NCI-H1694 treated with DMSO at 0.1 percent for 48 hours (cell line): ENCODE measurements around the gene DLG2.

Experiments used
- DNase-seq: peaks from one replicate; lab custom pipeline; 2025; lab: John Stamatoyannopoulos, UW

The DLG2 gene

GRCh38 chr11:83721263-83721662, 1905.9 kb downstream of the DLG2 start:
- DNase-seq: no peak

- DNase-seq: no peak
These were observed 1906.5 kb downstream of the DLG2 start for GRCh38 chr11:83720675-83721074.

- no peak for DNase-seq
These were observed 1909.6 kb downstream of the DLG2 start for GRCh38 chr11:83717537-83717936.

GRCh38 chr11:83715927-83716535, 1911.1 kb downstream of the DLG2 start:
- no peak for DNase-seq

GRCh38 chr11:83713708-83714107, 1913.4 kb downstream of the DLG2 start:
- DNase-seq: peak; percentile 46

GRCh38 chr11:83711106-83711527, 1916.0 kb downstream of the DLG2 start:
- DNase-seq: no peak

GRCh38 chr11:83709434-83709833, 1917.7 kb downstream of the DLG2 start:
- DNase-seq: no peak

- no peak for DNase-seq
These were observed 1920.6 kb downstream of the DLG2 start for GRCh38 chr11:83706566-83706965.

- DNase-seq: no peak
These were observed 1924.3 kb downstream of the DLG2 start for GRCh38 chr11:83702796-83703195.

- DNase-seq: no peak
These were observed 1929.6 kb downstream of the DLG2 start for GRCh38 chr11:83697518-83697917.

GRCh38 chr11:83695046-83695445, 1932.1 kb downstream of the DLG2 start:
- DNase-seq: no peak

- no peak for DNase-seq
These were observed 1932.8 kb downstream of the DLG2 start for GRCh38 chr11:83694191-83694910.

GRCh38 chr11:83693306-83693992, 1933.7 kb downstream of the DLG2 start:
- DNase-seq: no peak

- DNase-seq: no peak
These were observed 1934.5 kb downstream of the DLG2 start for GRCh38 chr11:83692675-83693074.

GRCh38 chr11:83691451-83691950, 1935.6 kb downstream of the DLG2 start:
- no peak for DNase-seq

GRCh38 chr11:83689144-83689780, 1937.9 kb downstream of the DLG2 start:
- no peak for DNase-seq

- DNase-seq: no peak
These were observed 1939.4 kb downstream of the DLG2 start for GRCh38 chr11:83687787-83688186.

GRCh38 chr11:83685730-83686129, 1941.4 kb downstream of the DLG2 start:
- no peak for DNase-seq

- DNase-seq: no peak
These were observed 1943.1 kb downstream of the DLG2 start for GRCh38 chr11:83684071-83684470.

- no peak for DNase-seq
These were observed 1944.6 kb downstream of the DLG2 start for GRCh38 chr11:83682611-83682973.

GRCh38 chr11:83681906-83682610, 1945.1 kb downstream of the DLG2 start:
- DNase-seq: no peak
